G401 (cell line): ENCODE measurements around the gene GRIP1. TPM values are rescaled to one million over a fixed set of nuclear protein-coding genes. Genes with fewer than 3 reads are reported as not detected.

ENCODE experiments used
- DNase-seq: peaks from one replicate; pipeline ENCODE4 v3.0.0-alpha.2; 2015; ENCODE audit warnings: low spot score
- in situ Hi-C: cut with HindIII; loops from 2 replicates; pipeline ENCODE4 v1.10.0; 2016; ENCODE audit warnings: low sequenced_read_pairs, mixed read lengths
- total RNA-seq: library from RNA; depleted of rRNA; stranded (reverse); fragments of >200 nt; shearing (Covaris generic); gene quantifications from 2 replicates; pipeline ENCODE4 v1.2.3, GENCODE V29; 2014; rRNA removed

Gene GRIP1, protein sequence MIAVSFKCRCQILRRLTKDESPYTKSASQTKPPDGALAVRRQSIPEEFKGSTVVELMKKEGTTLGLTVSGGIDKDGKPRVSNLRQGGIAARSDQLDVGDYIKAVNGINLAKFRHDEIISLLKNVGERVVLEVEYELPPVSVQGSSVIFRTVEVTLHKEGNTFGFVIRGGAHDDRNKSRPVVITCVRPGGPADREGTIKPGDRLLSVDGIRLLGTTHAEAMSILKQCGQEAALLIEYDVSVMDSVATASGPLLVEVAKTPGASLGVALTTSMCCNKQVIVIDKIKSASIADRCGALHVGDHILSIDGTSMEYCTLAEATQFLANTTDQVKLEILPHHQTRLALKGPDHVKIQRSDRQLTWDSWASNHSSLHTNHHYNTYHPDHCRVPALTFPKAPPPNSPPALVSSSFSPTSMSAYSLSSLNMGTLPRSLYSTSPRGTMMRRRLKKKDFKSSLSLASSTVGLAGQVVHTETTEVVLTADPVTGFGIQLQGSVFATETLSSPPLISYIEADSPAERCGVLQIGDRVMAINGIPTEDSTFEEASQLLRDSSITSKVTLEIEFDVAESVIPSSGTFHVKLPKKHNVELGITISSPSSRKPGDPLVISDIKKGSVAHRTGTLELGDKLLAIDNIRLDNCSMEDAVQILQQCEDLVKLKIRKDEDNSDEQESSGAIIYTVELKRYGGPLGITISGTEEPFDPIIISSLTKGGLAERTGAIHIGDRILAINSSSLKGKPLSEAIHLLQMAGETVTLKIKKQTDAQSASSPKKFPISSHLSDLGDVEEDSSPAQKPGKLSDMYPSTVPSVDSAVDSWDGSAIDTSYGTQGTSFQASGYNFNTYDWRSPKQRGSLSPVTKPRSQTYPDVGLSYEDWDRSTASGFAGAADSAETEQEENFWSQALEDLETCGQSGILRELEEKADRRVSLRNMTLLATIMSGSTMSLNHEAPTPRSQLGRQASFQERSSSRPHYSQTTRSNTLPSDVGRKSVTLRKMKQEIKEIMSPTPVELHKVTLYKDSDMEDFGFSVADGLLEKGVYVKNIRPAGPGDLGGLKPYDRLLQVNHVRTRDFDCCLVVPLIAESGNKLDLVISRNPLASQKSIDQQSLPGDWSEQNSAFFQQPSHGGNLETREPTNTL
- total RNA-seq: 0.27 TPM in 1 of 2 replicates, not detected in the other

DNA sequence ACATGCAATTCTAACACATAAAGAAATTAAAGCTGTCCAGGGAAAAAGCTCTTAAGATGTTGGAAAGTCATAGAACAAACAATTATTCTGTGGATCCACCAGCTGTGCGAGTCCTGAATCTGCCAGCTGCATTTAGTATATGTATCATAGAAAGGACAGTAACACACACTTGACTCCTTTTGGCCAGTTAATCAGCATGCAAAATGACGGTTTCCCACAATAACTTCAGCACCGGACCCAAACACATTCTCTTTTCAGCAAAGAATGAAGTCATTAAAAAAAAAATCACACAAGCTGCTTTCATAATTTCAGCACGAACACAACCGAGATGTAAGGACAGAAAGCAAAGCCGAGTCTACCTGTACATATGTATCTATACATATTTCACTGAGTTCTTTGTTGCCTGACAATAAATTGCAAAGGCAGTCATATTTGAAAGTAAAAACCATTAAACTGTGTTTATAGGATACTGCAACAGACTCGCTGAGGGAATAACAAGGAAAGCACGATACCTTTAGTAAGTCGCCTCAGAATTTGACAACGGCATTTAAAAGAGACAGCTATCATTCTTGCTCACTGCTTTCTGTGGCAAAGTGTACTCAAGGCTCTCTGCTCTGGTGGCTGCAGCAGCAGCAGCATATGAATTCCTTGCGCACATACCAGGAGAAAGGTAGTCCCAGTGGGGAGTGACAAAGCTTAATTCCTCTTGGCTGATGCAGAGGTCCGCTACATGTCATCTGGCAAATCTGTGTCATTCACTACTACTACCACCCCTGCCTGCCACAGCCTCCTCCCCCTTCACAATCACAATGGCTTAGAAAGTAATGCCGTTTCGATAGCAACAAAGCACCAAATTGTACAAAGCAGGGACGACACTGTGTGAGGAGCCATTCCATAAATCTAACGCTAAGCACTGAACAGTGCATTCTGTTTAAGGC is at the start of gene GRIP1:
GRIP1 (minus strand) TSS at position 739 of the 938 bp plus-strand sequence; CDS start at position 567, 172 bp downstream.
- DNase-seq: peak; percentile 10
- in situ Hi-C loops: no loop called here

DNA sequence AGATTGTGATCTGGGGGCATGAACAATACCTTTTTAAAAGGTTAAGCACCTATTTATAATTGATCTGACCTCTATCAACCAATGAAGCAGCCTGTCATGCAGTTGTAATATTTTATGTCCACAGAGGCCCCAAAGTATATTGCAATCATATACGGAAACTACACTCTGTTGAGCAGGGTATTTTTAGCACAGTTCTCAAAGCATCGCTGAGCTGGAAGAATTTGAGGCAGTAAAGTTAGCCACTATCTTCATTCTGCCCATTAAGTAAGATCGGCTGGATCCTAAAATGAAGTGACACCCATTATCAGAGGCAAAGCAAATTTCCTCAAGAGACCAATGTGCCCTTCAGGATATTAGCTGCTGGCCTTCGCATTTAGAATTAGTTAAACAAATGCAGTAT is 47.7 kb upstream of the GRIP1 start:
- no peak for DNase-seq
- in situ Hi-C loops: no loop called here

DNA sequence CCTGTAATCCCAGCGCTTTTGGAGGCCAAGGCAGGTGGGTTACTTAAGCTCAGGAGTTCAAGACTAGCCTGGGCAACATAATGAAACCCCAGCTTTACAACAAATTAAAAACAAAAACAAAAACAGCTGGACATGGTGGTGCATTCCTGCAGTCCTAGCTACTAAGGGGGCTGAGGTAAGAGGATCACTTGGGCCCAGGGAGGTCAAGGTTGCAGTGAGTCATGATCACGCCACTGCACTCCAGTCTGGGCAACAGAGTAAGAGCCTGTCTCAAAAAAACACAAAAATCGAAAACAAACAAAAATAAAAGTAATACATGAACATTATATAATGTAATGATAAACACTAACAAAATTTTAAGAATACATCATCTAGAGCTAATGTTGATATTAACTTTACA is 46.2 kb upstream of the GRIP1 start:
- in situ Hi-C loops: no loop called here
- DNase-seq: no peak

- in situ Hi-C loops: no loop called here
- DNase-seq: no peak
These were observed 45.7 kb upstream of the GRIP1 start for GRCh38 chr12:66724616-66725015.

DNA sequence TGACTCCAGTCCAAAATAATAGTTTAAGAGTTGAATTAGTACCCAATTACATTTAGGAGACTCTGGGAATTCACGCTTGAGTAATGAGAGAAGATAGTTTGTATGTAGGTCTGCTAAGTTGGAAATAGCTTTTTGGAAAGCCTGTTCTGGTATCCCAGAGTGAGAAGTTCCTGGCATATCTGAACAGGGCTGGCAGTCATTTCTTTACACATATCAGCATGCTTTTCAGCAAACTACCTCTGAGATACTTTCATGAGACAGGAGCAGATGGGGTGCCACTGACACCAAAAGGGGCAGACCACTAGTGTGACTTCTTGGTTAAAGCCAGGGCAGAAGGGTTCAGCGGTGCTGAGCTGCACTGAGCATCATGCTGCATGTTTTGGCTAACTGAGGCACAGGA is 45.1 kb upstream of the GRIP1 start:
- DNase-seq: no peak
- in situ Hi-C loops: no loop called here

GRCh38 chr12:66719862-66720261 is 41.0 kb upstream of the GRIP1 start:
- in situ Hi-C loops: no loop called here
- DNase-seq: no peak

DNA sequence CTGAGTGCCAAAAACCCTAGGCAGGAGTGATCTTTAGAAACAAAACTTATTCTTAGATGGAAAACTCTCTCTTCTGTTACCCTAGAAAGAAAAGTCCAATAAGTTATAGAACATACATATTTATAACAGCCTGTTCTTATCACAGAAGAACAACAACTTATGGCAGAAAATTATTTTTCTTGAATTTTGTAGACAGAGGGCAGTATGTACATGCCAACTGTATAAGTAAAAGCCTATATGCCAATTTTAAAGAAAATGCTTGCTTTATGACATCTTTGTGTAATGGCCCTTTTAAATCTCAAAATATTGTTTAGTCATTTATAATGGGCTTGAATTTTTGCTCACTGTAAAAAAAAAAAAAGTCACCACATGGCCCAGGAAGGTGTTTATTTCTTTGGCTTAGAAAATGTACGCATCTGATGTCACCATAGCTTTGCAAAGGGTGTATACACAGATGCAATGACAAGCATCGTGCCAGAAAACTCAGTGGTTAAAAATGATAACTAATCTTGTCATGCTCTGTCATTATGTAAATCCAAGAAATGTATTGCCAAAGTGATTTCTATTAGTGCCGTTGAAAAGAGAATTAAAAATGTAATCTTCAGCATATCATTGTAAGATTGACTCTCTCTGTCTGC is 38.3 kb upstream of the GRIP1 start:
- in situ Hi-C loops: no loop called here
- no peak for DNase-seq

DNA sequence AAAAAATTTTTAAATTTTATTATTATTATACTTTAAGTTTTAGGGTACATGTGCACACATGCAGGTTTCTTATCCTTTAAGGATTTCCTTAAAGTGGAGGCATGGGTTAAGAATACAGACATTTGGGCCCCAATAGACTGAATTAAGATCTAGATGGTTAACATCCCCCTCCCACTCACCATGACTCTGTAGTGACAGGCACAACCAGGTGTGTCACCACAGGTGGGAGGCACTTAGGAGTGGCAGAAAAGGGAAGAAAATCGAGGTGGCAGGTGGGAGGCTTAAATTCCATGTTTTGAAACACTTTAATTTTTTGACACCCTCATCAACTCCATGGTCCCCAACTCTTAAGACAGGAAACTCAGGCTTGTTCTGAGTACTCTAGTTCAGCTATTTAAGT is 37.6 kb upstream of the GRIP1 start:
- in situ Hi-C loops: no loop called here
- DNase-seq: no peak

DNA sequence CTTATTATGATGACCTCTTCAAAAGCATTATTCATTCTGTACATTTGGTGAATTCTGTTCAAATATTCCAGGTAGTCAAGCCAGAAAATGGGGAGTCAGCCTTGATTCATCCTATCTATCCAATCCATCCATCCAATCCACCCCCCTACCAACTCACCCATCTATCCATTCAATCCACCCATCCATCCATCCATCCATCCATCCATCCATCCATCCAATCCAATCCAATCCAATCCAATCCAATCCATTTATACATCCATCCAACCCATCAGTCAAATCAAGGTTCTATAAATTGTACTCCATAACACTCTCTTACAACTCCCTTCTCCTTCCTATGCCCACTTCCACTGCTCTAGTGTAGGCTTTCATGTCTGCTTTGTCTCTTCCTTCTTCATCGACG is 35.8 kb upstream of the GRIP1 start:
- DNase-seq: no peak
- in situ Hi-C loops: no loop called here

DNA sequence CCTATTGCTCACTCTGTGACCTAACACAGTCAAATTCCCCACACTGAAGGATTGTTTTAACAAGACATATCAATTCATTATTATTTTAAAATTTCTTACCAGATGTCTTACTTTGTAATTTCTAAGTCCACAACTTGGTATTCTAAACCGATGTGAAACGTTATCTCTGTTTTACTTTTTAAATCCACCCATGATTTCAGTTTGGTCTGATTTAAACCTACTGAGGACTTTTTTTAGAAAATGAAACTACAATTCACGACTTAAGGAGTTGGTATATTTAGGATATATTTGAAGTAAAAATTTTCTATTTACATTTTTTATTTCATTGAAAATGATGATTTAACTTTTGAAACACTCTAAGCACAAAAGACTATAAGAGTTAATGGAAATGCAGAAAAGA is 35.1 kb upstream of the GRIP1 start:
- in situ Hi-C loops: no loop called here
- DNase-seq: no peak

DNA sequence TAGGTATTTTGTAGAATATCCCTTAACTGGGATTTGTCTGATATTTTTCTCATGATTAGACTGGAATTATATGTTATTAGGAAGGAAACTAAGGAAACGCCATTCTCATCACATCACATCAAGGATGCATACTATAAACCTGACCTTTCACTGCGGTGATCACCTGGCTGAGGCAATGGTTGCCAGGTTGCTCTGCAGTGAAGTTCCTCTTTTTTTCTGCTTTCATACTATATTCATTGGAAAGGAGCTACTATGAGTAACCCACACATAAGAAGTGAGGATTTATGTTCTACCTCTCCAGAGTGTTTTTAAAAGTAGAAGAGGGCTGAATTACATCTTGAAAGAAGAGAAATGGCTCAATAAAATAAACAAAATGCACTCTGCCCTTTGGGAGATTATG is 31.0 kb upstream of the GRIP1 start:
- no peak for DNase-seq
- in situ Hi-C loops: no loop called here

GRCh38 chr12:66709457-66709773 is 30.5 kb upstream of the GRIP1 start:
- in situ Hi-C loops: no loop called here

GRCh38 chr12:66708704-66709456 is 30.0 kb upstream of the GRIP1 start:
- DNase-seq: no peak
- in situ Hi-C loops: no loop called here

More at GRCh38 chr12:66709457-66709773, 30.5 kb upstream of the GRIP1 start:
- no peak for DNase-seq

DNA sequence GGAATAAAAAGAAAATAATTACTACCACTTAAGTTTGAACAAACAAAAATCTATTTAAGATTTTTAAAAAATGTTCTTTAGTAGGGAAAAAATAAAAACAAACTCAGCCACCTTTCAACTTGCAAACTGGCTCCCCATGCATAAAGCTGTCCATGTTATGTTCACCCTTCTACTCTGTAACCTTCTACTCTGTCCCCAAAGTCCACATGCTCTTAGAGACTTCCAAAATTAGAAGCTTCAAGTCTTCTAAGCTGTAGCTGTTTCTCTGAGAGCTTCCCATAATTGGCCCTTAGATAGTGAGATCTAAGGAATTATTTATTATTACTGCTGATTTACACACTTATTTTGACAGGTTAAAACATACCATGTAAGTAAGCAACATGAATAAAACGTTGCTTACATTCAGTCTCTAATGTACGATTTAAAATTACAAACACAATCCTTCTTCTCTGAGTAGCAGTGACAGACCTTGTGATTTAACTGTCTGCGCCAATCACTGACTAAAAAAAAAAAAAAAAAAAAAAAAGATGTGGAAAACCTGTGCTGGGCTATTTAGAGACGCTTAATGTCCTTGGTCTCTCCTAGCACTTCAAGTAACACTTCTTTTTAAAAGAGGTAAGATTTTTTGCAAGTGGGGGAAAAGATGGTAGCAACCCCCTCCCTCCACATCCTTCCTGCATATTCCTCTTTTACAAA is 28.3 kb upstream of the GRIP1 start:
- no peak for DNase-seq
- in situ Hi-C loops: no loop called here

DNA sequence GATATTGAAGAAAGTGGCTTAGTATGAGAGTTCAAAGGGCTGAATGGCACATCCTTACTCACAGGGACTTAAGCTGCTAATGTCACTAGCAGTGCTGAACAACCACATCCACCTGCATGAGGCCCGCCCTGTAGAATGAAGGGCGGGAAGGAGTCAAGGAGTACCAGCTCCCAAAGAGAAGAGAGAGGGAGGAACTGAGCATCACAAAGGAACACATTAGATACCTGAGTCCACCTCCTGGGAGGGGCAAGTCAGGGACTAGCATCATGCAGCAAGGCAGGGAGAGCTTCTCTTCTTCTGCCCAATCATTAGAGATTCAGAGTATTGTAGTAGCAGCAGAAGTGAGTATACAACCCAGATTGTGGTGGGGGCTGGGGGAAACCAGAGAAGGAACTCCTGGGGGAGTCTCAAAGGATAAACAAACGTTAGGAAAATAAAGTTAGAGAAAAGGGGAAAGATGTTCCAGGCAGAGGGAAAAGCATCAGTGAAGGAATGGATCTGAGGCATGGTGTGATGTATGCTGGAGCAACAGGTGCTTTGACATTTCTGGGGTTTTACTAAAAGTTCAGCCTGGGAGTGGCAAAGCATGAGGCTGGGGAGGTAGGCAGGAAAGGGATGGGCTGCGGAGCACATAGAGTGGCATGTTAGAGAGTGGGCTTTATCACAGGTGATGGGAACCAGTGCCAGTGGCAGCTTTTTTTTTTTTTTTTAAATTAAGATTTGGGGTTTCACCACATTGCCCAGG is 21.0 kb upstream of the GRIP1 start:
- in situ Hi-C loops: no loop called here

DNA sequence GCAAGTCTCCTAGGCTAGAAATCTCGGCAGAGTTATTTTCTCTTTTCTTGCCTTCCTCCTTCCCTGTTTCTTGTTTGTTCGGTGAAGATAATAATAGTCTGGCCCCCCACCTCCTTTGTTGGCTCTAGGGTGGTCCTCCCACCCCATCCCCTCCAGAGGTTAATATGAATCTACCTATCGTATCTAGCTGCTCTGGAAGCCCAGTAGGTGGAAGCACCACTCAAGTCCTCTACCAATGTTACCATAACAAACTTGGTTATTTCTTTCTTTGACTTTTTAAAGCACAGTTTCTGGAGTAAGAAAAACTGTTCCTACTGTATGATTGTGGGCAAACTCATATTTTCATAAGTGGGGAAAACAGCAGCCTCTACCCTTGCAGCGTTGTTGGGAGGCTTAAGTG is 19.7 kb upstream of the GRIP1 start:
- no peak for DNase-seq
- in situ Hi-C loops: no loop called here

More for the DNA sequence above, 21.0 kb upstream of the GRIP1 start:
- DNase-seq: no peak

DNA sequence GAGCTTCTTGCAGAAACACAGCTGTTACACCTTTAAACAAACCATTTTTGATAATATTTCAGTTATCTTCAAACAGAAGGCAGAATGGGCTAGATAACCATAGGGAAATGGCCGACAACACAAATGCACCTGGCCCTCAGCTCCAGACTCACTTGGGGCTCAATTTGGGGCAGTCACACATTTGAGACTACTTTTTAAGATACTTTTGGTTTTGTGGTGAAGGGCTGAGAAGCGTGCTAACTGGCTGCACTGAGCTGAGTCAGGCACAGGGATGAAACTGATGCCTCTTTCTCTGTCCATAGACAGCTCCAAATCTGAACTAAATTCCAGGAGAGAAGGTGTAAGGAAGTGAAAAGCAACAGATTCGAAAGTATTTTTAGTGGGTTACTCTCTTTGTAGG is 18.5 kb upstream of the GRIP1 start:
- no peak for DNase-seq
- in situ Hi-C loops: no loop called here
